ENCODE data around the gene ZNF593. TPM values are rescaled to one million over a fixed set of nuclear protein-coding genes. Genes with fewer than 3 reads are reported as not detected.
A peak's percentile ranks its signal among the peaks of the same experiment; 100 is the strongest.

Gene ZNF593
- total RNA-seq, 2 donors from 2014 or later: 25.2 to 33.0 TPM

DNA sequence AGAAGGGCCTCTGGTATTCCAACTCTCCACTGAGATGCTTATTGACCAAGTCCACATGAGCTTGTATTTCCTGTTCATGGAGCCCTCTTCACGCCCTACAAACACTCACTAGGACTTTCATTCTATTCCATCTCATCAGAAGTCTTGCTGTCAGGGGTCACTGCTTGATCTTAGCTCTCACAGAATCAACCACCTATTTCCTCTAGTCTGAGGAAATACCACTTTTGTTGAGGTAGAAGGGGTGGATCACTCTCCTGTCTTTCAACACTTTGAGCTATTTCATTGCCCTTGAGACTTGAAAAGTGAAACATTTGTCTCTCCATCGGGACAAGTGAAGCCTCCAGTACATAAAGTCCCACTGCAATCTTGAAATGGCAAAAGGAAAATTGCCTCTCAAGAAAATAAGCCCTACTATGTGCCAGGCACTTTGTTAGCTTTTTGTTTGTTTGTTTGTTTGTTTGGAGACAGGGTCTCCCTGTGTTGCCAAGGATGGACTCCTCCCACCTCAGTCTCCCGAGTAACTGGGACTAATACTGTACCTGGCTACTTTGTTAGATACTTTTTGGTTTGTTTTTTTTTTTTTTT lies 30.6 kb upstream of the ZNF593 start:
- no peak for DNase-seq
- no peak overlapping the region for H3K27ac ChIP-seq
- ATAC-seq: no peak
- 61 to 67% methylated on average over 3 of the region's 3 CpGs for WGBS, 2 donors
- no peaks in the 10 kb centered on the region for H3K36me3 ChIP-seq (replicated peaks in 1 of 2; ENCODE audit: insufficient read depth in 1 of 2, low read depth in 2 of 2)
- no peak overlapping the region for H3K4me3 ChIP-seq
- no peak for TF ChIP-seq POLR2A (IDR thresholded peaks at IDR 0.05)
- TF ChIP-seq, protein P1, sequence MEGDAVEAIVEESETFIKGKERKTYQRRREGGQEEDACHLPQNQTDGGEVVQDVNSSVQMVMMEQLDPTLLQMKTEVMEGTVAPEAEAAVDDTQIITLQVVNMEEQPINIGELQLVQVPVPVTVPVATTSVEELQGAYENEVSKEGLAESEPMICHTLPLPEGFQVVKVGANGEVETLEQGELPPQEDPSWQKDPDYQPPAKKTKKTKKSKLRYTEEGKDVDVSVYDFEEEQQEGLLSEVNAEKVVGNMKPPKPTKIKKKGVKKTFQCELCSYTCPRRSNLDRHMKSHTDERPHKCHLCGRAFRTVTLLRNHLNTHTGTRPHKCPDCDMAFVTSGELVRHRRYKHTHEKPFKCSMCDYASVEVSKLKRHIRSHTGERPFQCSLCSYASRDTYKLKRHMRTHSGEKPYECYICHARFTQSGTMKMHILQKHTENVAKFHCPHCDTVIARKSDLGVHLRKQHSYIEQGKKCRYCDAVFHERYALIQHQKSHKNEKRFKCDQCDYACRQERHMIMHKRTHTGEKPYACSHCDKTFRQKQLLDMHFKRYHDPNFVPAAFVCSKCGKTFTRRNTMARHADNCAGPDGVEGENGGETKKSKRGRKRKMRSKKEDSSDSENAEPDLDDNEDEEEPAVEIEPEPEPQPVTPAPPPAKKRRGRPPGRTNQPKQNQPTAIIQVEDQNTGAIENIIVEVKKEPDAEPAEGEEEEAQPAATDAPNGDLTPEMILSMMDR (IDR thresholded peaks at IDR 0.05): no peak
- no peaks in the 10 kb centered on the region for H3K4me1 ChIP-seq
- intact Hi-C loops (cut with DNase I): no loop called here
- H3K27me3 ChIP-seq: no peaks in the 10 kb centered on the region
- no peaks in the 10 kb centered on the region for H3K9me3 ChIP-seq

DNA sequence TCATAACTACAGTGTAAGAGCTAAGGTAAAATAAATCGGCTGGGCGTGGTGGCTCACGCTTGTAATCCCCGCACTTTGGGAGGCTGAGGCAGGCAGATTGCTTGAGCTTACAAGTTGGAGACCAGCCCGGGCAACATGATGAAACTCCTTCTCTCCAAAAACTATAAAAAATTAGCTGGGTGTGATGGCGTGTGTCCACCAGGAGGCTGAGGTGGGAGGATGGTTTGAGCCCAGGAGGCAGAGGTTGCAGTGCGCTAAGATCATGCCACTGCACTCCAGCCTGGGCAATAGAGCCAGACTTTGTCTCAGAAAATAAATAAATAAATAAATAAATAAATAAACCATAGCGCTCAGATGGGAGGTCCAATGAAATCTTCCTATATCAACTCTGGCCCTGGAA lies 27.5 kb upstream of the ZNF593 start:
- ATAC-seq (no peak), DNase-seq (peak in 1 of 4 donors; percentile 4)
- H3K4me1 ChIP-seq: peaks cover 6% of the 10 kb centered on the region
- intact Hi-C loops (cut with DNase I): no loop called here
- TF ChIP-seq POLR2A (IDR thresholded peaks at IDR 0.05): no peak
- TF ChIP-seq, protein P1 (IDR thresholded peaks at IDR 0.05): no peak
- H3K27me3 ChIP-seq: no peaks in the 10 kb centered on the region
- no peaks in the 10 kb centered on the region for H3K9me3 ChIP-seq
- no peak overlapping the region for H3K4me3 ChIP-seq
- H3K27ac ChIP-seq: no peak overlapping the region
- H3K36me3 ChIP-seq (replicated peaks in 1 of 2; ENCODE audit: insufficient read depth in 1 of 2, low read depth in 2 of 2): no peaks in the 10 kb centered on the region
- 86 to 87% methylated on average over 8 of the region's 8 CpGs for WGBS, 2 donors

DNA sequence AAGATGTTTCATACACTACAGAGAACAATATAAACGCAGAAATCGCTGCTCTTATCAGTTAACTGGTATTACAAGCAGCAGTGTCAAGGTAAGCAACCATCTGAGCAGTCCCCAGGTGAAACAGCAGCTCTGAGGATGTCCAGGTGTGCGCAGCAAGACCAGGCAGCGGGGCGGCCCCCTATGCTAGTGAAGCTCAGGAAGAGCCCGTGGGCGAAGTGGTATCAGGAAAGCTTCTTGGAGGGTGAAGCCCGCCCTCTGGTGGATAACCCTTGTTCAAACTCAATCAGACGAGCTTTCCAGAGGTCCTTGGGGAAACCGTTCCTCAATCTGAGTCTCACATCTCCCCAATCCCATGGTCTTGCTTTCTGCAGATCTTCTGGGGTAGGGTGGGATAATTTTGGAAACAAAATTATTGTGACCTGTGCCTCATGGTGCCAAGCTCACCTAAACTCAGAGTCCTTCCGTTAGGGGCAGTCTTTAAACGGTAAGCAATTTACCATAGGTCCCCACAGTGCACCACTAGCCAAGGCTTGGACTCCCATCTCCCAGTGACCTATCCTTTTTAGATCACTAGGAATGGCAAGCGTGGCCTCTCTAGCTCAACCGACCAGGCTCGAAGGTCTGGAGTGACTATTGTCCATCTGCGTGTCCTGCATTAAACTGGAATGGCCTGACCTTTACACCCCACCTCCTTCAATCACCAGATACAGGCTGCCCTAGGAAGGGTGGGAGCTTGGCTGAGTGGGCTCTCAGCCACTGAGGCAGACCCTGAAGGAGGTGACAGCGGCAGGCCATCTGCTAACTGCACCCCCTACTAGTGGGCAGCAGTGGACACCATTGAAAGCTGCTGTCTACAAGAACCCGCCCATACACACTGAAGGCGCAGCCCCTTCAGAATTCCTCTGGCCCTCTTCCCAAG lies 24.4 kb upstream of the ZNF593 start:
- WGBS, 2 donors: 10 to 28% methylated on average over 10 to 19 of the region's 19 CpGs
- DNase-seq (peak; percentile 88 to 92 (median 90)), ATAC-seq (peak; percentile 95)
- TF ChIP-seq, protein P1 (IDR thresholded peaks at IDR 0.05): peak; percentile 48 to 90 (median 82)
- TF ChIP-seq POLR2A (IDR thresholded peaks at IDR 0.05): no peak
- Histone ChIP-seq H3K27me3 (no peaks in the 10 kb centered on the region), H3K27ac (no peak overlapping the region), H3K36me3 (replicated peaks in 1 of 2; ENCODE audit: insufficient read depth in 1 of 2, low read depth in 2 of 2) (no peaks in the 10 kb centered on the region), H3K9me3 (no peaks in the 10 kb centered on the region), H3K4me3 (no peak overlapping the region), H3K4me1 (peaks cover 6% of the 10 kb centered on the region)
- intact Hi-C loops (cut with DNase I): loop anchor here (5.0 kb wide), 1 partner anchor 43 kb away; no protein-coding TSS in a partner anchor

DNA sequence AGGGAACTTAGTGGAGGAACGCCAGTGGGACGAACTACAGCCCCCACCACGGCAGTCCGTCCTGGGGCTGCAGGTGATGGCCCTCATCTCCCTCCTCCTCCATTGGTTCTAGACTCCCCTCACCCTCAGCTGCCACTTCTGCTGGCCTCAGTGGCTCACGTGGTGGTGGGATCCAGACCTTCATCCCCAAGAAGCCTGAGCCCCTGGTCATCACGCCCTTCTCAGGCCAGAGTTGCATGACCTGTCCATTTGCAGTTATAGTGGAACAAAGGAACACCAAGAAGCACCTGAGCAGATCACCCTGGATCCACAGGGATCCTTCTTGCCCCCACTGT lies 23.8 kb upstream of the ZNF593 start:
- Histone ChIP-seq H3K36me3 (replicated peaks in 1 of 2; ENCODE audit: insufficient read depth in 1 of 2, low read depth in 2 of 2) (no peaks in the 10 kb centered on the region), H3K27ac (no peak overlapping the region), H3K9me3 (no peaks in the 10 kb centered on the region), H3K27me3 (no peaks in the 10 kb centered on the region), H3K4me3 (no peak overlapping the region), H3K4me1 (peaks cover 6% of the 10 kb centered on the region)
- intact Hi-C loops (cut with DNase I): loop anchor here (5.0 kb wide), 1 partner anchor 44 kb away; no protein-coding TSS in a partner anchor
- no peak for TF ChIP-seq POLR2A (IDR thresholded peaks at IDR 0.05)
- TF ChIP-seq, protein P1 (IDR thresholded peaks at IDR 0.05): no peak
- ATAC-seq (no peak), DNase-seq (no peak)
- 30 to 41% methylated on average over 3 to 6 of the region's 6 CpGs for WGBS, 2 donors

Measured in body of pancreas (tissue), 4 donors.